GM21390 (cell line): ENCODE data around the gene SLC4A9.
"Not testable (repeated sequence)": the region's sequence is repeated elsewhere in the genome, so short reads cannot be mapped to it uniquely, and the experiment has no call there.

Experiments
- ATAC-seq: cut with Tn5 transposase; IDR thresholded peaks from one replicate; pipeline ENCODE4 v1.9.1; 2021; ENCODE audit not compliant: unreplicated experiment

SLC4A9 gene

DNA sequence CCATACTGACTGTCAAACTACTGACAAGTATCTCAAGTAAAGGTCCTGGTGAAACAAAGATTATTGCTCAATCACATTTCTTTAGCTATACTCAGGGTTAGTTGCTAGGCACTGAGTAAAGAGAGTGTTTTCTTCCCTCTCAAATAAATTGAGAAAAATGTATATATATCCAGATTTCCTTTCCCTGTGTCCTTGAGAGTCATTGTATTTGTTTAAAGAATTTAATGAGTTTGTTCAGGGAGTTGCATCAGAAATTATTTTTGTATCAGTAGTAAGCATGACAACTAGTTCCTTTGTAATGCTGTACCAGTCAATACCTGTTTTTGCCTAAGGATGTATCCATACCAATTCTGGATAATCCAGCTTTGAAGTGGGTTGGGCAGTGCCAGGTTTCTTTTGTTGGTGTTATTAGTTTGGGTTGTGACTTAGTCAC, 38.4 kb downstream of the SLC4A9 start:
- no peak for ATAC-seq

DNA sequence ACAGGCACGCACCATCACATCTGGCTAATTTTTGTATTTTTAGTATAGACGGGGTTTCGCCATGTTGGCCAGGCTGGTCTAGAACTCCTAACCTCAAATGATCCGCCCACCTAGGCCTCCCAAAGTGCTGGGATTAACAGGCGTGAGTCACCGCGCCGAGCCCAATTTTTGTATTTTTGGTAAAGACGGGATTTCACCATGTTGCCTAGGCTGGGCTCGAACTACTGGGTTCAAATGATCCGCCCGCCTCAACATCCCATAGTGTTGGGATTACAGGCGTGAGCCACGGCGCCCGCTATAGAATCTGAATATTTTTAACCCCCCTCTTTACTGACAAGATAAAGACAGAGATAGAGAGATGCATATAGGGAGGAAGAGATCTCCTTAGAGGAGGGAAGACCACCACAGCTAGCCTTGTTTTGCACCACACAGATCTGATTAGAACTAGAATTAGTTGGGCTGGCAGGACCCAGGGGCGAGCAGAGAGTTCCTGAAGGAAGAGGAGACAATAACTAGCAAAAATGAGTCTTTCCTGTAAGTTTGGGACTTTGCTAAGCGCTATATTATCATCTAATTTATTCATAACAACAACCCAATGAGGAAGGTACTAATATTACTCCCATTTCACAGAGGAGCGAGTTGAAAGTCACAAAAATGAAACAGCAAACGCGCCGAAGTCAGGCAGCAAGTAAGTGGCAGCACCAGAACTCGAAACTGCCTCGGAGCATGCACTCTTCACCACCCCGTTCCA, 40.2 kb downstream of the SLC4A9 start:
- ATAC-seq: no peak

DNA sequence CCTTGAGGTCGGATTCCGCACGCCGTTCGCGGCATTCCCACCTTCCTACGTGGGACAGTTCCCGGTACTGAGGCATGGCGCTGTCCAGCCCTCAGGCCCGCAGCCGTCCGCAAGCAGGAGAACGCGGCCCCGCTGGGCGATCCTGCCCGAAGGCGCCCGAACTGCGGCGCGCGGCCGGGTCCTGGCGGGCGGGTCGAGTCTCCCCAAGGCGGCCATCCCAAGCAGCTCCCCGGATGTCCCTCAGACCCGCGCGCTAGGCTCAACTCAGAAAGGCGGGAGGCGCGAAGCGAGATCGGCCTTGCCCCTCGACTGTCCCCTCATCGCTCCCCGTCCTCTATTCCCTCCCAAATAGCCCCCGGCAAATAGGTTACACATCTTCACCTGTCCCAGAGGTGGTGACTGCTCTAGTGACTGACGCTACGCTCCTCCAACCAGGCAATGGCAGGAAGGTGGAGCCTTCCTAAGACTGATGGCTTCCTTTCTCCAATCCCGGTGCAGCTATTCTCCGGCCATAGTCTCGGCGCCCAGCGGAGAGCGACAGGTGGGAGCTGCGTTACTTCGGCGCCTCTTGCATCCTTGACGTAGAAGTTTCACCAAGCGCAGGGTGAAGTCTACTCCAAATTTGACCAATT, 40.9 kb downstream of the SLC4A9 start:
- ATAC-seq: peak; percentile 64

DNA sequence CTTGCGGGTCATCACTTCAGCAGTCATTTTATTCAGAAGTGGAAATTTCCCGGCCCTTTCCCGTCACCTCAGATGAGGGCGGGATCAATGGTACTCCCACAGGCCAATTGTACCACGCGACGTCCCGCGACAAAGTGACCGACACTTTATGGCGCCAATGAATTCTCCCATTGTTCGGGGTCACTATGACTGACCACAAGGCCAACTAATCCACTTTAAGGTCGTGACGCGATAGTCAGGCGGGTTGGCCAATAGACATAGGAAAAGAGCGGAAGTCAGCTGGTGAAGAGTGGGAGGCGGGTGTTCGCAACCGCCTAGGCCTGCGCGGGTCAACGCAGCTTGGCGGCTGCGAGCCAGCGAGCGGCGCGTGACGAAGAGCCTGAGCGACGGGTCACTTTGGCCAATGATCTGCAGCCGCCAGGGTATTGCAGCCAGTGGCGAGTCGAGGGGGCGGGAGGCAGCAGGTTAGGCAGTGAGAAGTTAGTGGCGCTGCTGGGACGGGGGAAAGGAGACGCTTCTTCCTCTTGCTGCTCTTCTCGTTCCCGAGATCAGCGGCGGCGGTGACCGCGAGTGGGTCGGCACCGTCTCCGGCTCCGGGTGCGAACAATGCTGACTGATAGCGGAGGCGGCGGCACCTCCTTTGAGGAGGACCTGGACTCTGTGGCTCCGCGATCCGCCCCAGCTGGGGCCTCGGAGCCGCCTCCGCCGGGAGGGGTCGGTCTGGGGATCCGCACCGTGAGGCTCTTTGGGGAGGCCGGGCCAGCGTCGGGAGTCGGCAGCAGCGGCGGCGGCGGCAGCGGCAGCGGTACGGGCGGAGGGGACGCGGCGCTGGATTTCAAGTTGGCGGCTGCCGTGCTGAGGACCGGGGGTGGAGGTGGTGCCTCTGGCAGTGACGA, 41.6 kb downstream of the SLC4A9 start, which contains the start of gene ANKHD1:
TSS of gene ANKHD1 (plus strand) at position 472 of the 896 bp plus-strand sequence. CDS start at position 607, 135 bp downstream.
- peak; percentile 84 for ATAC-seq

DNA sequence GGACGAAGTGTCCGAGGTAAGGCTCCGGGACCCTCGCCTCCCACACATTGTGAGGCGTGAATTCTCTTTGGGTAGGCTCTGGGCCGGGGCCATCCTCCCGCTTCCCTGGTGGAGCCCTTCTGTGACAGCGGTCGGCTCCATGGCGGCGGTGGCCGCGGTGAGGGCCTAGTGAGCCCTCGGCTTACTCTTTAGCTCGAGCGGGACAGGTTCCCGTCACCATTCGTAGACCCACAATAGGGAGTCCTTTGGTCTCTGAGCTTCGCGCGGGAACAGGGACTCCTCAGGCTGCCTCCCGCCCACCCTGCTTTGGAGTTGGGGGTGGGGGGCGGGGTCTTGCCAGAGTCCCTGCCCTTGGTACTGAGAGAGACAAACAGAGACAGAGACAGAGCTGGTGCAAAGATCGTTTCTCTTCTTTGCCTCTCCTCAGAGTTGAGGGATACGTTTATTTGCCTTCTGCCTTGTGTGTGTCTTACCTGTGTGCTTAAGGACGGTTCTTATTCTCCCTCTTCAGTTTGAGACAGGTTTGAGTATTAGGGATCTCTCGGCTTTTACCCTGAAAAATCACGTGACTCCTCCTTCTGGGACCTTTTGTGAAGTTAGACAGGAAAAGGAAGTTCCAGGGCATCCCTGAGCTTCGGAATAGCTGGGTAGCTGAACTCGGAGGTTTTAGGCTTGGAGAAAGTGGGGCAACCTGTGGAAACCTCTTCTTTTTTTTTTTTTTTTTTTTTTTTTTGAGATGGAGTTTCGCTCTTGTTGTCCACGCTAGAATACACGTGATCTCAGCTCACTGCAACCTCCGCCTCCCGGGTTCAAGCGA, 42.5 kb downstream of the SLC4A9 start:
- no peak for ATAC-seq

DNA sequence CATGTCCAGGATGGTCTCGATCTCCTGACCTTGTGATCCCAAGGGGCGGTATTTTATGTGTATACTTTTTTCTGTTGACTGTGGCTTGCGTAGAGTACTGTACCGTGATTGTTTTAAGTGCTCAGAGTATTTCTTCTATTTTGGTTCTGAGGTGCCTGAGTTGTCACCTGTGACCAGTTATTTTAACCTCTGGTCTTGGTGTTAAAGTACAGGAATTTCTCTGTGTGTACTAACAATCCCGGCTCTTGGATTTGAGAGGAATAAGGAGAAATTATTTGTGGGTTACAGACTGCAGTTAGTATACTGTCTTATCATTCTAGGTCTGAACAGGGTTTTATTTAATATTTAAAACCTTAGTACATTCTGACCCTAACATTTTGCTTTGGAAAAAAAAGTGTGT, 43.6 kb downstream of the SLC4A9 start:
- ATAC-seq: no peak

DNA sequence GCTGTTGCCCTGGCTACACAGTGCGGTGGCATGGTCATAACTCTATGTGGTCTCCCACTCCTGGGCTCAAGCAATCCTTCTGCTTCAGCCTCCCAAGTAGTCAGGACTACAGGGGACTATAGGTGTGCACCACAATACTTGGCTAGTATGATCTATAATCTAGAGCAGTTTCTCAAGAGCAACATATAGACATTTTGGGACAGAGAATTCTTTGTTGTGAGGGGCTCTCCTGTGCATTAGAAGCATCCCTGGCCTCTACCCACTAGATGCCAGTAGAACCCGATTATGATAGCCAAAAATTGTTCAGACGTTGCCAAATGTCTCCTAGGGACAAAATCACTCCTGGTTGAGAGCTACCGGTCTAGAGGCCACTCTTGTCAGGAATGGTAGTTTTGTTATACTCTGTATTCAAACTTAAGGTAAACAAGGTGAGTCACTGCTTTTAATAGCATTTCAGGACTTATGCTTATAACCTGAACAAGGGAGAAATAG, 48.8 kb downstream of the SLC4A9 start:
- ATAC-seq: no peak

DNA sequence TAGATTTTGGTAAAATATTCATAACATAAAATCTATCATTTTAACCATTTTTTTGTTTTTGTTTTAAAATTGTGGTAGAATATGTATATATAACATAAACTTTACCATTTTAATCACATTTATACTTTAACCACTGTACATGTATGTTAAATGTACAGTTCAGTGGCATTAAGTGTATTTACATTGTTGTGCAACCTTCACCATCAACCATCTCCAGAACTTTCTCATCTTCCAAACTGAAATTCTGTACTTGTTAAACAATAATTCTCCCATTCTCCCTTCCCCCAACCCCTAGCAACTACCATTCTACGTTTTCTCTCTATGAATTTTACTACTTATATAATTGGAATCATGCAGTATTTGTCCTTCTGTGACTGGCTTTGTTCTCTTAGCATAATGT, 53.2 kb downstream of the SLC4A9 start:
- no peak for ATAC-seq

DNA sequence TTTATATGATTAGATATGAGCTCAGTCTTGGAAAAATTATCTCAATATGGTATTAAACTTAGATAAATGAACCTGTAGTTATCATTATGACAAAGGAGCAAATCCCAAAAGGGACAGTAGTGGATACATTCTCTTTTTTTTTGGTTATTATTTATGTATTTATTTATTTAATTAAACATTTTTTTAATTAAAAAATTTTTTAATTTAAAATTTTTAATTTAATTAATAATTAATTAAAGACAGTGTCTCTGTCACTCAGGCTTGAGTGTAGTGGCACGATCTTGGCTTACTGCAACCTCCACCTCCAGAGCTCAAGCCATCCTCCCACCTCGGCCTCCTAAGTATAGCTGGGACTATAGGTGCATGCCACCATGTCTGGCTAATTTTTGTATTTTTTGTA, 57.2 kb downstream of the SLC4A9 start:
- ATAC-seq: no peak

DNA sequence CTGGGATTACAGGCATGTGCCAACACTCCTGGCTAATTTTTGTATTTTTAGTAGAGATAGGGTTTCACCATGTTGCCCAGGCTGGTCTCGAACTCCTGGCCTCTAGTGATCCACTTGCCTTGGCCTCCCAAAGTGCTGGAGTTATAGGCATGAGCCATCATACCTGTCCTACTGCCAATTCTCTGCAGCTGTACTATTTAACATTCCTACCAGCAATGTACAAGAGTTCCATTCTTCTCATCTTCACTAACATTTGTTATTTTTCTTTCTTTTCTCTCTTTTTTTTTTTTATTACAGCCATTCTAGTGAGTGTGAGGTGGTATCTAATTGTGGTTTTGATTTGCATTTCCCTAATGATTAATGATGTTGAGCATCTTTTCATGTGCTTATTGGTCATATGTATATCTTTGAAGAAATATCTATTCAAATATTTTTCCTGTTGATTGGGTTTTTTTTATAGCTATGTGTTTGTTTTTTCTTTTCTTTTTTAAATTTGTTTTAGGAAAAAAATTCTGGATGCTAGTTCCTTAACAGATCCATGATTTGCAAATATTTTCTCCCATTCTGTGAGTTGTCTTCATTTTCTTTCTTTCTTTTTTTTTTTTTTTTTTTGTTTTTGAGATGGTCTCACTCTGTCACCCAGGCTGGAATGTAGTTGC, 59.0 kb downstream of the SLC4A9 start:
- ATAC-seq: no peak

DNA sequence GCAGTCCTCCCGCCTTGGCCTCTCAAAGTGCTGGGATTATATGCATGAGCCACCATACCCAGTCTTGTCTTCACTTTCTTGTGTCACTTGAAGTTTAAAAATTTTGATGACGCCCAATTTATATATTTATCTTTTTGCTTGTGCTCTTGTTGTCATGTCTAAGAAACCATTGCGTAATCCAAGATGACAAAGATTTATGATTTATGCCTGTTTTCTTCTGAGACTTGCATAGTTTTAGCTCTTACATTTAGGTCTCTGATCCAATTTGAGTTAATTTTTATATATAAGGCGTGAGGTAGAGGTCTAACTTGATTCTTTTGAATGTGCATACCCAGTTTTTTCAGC, 60.2 kb downstream of the SLC4A9 start:
- no peak for ATAC-seq

DNA sequence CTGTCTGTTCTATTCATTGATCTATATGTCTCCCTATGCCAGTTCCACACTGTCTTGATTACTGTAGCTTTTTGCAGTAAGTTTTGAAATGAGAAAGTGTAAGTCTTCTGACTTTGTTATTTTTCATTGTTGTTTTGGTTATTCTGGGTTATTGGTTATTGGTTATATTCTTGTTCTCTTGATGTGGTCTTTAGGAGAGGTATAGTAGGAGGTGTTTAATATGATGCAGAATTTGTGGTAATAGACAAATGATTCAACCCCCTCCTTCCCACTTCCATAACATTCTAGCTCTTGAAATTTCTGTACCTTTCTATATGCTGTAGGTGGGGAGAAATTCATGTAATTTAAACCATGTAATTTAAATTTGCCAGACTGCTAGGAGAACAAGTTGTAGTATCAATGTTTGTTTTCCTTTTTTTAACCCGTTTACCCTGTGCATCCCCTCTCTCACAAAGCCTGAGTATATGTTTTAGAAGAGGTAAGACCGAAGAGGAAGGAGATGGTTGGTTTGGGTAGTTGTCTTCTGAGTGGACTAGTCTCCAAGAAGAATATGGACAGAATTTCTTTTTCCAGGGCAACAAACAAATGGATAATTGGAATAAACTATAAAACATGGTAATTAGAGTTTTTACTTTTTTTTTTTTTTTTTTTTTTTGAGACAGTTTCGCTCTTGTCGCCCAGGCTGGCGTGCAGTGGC, 60.8 kb downstream of the SLC4A9 start:
- no peak for ATAC-seq

DNA sequence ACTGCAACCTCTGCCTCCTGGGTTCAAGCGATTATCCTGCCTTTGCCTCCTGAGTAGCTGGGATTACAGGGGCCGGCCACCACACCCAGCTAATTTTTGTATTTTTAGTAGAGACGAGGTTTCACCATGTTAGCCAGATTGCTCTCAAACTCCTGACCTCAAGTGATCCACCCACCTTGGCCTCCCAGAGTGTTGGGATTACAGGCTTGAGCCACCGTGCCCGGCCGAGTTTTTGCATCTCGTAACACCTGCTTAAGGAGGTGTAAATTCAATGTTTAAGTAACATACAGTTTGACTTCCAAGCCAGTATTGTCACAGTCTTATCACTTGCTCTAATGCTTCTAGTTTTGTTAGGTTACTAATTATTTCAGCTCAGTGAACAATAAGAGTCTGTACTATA, 61.4 kb downstream of the SLC4A9 start:
- not testable (repeated sequence) for ATAC-seq

DNA sequence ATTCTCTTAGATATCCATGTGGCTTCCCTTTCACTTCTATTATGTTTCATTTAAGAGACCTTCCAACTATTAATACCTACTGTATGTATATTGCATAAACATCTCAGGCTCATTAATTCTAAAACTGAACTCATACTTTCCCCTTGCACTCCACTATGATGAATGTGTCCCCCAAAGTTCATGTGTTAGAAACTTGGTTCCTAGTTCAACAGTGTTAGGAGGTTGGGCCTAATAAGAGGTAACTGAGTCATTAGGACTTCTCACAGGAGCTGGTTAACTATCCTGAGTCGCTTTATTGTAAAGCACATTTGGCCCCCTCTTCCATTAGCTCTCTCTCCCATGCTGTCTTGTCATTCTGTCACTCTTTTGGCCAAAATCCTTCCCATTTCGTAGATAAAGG, 63.6 kb downstream of the SLC4A9 start:
- no peak for ATAC-seq

DNA sequence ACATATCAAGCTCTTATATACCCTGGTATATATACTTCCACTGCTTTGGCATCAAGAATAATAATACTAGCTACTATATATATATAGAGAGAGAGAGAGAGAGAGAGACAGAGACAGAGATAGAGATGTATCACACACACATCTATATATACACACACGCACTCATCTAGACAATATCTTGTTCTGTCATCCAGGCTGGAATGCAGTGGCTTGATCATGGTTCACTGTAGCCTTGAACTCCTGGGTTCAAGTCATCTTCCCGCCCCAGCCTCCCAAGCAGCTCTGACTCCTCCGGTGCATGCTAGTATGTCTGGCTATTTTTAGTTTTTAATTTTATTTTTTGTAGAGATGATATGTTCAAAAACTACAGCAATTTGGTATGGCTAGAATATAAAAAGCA, 64.1 kb downstream of the SLC4A9 start:
- no peak for ATAC-seq
